Esophagus muscularis mucosa (tissue), 4 donors: ENCODE data around the gene HID1. TPM values are rescaled to one million over a fixed set of nuclear protein-coding genes. Genes with fewer than 3 reads are reported as not detected.

Experiments used
- DNase-seq: peaks from one replicate; pipeline ENCODE4 v3.0.0-alpha.2; 2017; ENCODE audit errors: extremely low spot score
- H3K27ac ChIP-seq, 4 donors: fragments of 200-600 bp; sonication (generic); replicated peaks in 1 of 4; 1 replicate in 3 of 4; 2 replicates in 1 of 4; pipeline ENCODE4 v1.5.1; 2016 to 2019; ENCODE audit warnings: mild to moderate bottlenecking in 1 of 4
- H3K27me3 ChIP-seq, 4 donors: fragments of 200-600 bp; sonication (generic); one replicate each; pipeline versions ENCODE4 v1.5.1 to v1.6.0; 2016 to 2019
- H3K36me3 ChIP-seq, 4 donors: fragments of 200-600 bp; sonication (generic); one replicate each; pipeline ENCODE4 v1.5.1; 2016 to 2019
- H3K4me1 ChIP-seq, 4 donors: fragments of 200-600 bp; sonication (generic); one replicate each; pipeline ENCODE4 v1.5.1; 2016 to 2019
- H3K4me3 ChIP-seq, 4 donors: fragments of 200-600 bp; sonication (generic); 1 replicate in 2 of 4; 2 replicates in 2 of 4; pipeline ENCODE4 v1.5.1; 2016 to 2019; ENCODE audit warnings: mild to moderate bottlenecking in 4 of 4, moderate library complexity in 1 of 4
- H3K9me3 ChIP-seq, 4 donors: fragments of 200-600 bp; sonication (generic); 1 replicate in 3 of 4; 2 replicates in 1 of 4; pipeline ENCODE4 v1.5.1; 2016 to 2019
- EP300 ChIP-seq: sonication (generic); formaldehyde crosslinking; IDR thresholded peaks from one replicate; pipeline ENCODE4 v1.6.1; 2017; ENCODE audit warnings: antibody characterized with exemption
- POLR2A ChIP-seq: fragments of 450-650 bp; IDR thresholded peaks from one replicate; pipeline ENCODE4 v1.6.1; 2017; ENCODE audit warnings: antibody characterized with exemption, moderate library complexity, mild to moderate bottlenecking, low read depth
- POLR2AphosphoS5 ChIP-seq, 2 donors: sonication (generic); formaldehyde crosslinking; IDR thresholded peaks; one replicate each; pipeline ENCODE4 v1.6.1; 2017; ENCODE audit warnings: antibody characterized with exemption in 2 of 2
- WGBS: methylation state at CpG from one replicate; pipeline ENCODE4 v1.1.5; 2018; 5-methylcytosine and 5-hydroxymethylcytosine counted together
- intact Hi-C: fragments of 100-400 bp; cut with DNase I; formaldehyde crosslinking; loops from one replicate; pipeline ENCODE4 v1.15.1; 2023
- total RNA-seq, 4 donors: library from RNA; depleted of rRNA; stranded (reverse); fragments of >200 nt; gene quantifications; one replicate each; pipeline versions ENCODE4 v1.1.0 to v1.2.1, GENCODE V29; 2016
- TF ChIP-seq, protein P1 (sequence below), 3 experiments: fragments of 200-600 bp in 2 of 3; fragments of 450-650 bp in 1 of 3; sonication (generic) in 2 of 3; IDR thresholded peaks; one replicate each; pipeline ENCODE4 v1.5.1; 2017 to 2019; ENCODE audit warnings: antibody characterized with exemption in 3 of 3, mild to moderate bottlenecking in 2 of 3, moderate library complexity in 1 of 3

Gene HID1
- total RNA-seq, 4 donors from 2014 or later = 4.5 to 17.1 (median 10.9) TPM

DNA sequence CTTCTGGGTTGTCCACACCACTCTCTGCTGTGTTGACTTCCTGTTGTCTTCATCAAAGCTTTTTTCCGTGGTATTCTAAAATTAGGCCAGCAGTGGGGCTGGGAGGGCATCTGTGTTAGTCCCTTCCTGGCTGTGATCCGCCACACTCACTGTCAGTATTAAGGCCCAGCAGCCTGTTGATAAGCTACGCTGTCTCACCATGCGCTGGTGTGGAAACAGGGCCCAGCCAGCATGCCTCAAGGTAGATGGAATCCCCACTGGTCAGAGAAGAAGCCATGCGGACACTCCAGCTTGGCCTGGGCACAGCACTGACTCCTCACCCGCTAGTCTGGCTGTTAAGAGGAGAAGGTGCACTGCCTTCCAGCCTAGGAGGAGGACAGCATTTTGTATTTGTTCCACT is 26.2 kb upstream of the HID1 start:
- no peak for DNase-seq
- Histone ChIP-seq H3K27ac (no peak overlapping the region), H3K27me3 (no peaks in the 10 kb centered on the region), H3K4me1 (peaks cover under 1 to 21% (median 1%) of the 10 kb centered on the region in 4 donors), H3K9me3 (no peaks in the 10 kb centered on the region), H3K36me3 (peaks cover 28 to 58% (median 46%) of the 10 kb centered on the region in 4 donors), H3K4me3 (no peak overlapping the region)
- TF ChIP-seq POLR2AphosphoS5 (IDR thresholded peaks at IDR 0.05) (no peak), EP300 (no peak), POLR2A (no peak)
- TF ChIP-seq, protein P1, sequence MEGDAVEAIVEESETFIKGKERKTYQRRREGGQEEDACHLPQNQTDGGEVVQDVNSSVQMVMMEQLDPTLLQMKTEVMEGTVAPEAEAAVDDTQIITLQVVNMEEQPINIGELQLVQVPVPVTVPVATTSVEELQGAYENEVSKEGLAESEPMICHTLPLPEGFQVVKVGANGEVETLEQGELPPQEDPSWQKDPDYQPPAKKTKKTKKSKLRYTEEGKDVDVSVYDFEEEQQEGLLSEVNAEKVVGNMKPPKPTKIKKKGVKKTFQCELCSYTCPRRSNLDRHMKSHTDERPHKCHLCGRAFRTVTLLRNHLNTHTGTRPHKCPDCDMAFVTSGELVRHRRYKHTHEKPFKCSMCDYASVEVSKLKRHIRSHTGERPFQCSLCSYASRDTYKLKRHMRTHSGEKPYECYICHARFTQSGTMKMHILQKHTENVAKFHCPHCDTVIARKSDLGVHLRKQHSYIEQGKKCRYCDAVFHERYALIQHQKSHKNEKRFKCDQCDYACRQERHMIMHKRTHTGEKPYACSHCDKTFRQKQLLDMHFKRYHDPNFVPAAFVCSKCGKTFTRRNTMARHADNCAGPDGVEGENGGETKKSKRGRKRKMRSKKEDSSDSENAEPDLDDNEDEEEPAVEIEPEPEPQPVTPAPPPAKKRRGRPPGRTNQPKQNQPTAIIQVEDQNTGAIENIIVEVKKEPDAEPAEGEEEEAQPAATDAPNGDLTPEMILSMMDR (IDR thresholded peaks at IDR 0.05) = no peak
- intact Hi-C loops = no loop called here
- 85% methylated on average over 3 of the region's 6 CpGs for WGBS

DNA sequence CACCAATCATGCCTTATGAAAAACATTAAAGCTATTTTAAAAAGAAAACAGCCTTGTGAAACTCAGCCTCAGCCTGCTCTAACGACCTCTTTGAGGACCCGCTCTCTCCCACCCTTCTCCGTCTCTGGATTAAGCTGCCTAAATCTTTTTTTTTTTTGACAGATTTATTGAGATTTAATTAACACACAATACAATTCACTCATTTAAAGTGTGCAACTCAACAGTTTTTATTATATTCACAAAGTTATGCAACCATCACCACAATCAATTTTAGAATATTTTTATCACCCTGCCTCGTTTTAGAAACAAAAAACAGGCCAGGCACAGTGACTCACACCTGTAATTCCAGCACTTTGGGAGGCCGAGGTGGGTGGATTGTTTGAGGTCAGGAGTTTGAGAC is 23.3 kb upstream of the HID1 start:
- Histone ChIP-seq H3K4me1 (peaks cover 12 to 33% (median 14%) of the 10 kb centered on the region in 4 donors), H3K27me3 (no peaks in the 10 kb centered on the region), H3K27ac (no peak overlapping the region), H3K4me3 (no peak overlapping the region), H3K9me3 (no peaks in the 10 kb centered on the region), H3K36me3 (peaks cover 6 to 31% (median 18%) of the 10 kb centered on the region in 4 donors)
- 89% methylated on average over 5 of the region's 5 CpGs for WGBS
- no peak for DNase-seq
- intact Hi-C loops = no loop called here
- TF ChIP-seq, protein P1 (IDR thresholded peaks at IDR 0.05) = no peak
- TF ChIP-seq POLR2AphosphoS5 (IDR thresholded peaks at IDR 0.05) (no peak), EP300 (no peak), POLR2A (no peak)

DNA sequence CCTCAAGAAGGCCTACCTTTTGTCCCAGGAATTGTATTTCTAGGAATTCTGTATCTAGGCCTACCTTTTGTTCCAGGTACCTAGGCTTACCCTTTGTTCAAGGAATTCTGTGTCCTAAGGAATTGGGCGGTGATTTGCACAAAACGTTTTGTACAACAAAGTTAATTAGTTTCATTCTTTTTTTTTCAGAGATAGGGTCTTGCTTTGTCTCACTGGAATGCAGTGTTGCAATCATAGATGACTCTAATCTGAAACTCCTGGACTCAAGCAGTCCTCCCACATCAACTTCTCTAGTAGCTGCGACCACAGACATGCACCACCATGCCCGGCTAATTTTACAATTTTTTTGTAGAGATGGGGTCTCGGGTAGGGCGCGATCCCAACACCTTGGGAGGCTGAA is 21.9 kb upstream of the HID1 start:
- H3K4me1 ChIP-seq = peaks cover 25 to 38% (median 27%) of the 10 kb centered on the region in 4 donors
- no peak overlapping the region for H3K27ac ChIP-seq
- no peak overlapping the region for H3K4me3 ChIP-seq
- no peaks in the 10 kb centered on the region for H3K9me3 ChIP-seq
- H3K27me3 ChIP-seq = no peaks in the 10 kb centered on the region
- TF ChIP-seq, protein P1 (IDR thresholded peaks at IDR 0.05) = no peak
- TF ChIP-seq POLR2A (no peak), POLR2AphosphoS5 (IDR thresholded peaks at IDR 0.05) (no peak), EP300 (no peak)
- peaks cover 2 to 17% (median 6%) of the 10 kb centered on the region in 4 donors for H3K36me3 ChIP-seq
- intact Hi-C loops = no loop called here
- DNase-seq = no peak
- WGBS = 89% methylated on average over 7 of the region's 7 CpGs

DNA sequence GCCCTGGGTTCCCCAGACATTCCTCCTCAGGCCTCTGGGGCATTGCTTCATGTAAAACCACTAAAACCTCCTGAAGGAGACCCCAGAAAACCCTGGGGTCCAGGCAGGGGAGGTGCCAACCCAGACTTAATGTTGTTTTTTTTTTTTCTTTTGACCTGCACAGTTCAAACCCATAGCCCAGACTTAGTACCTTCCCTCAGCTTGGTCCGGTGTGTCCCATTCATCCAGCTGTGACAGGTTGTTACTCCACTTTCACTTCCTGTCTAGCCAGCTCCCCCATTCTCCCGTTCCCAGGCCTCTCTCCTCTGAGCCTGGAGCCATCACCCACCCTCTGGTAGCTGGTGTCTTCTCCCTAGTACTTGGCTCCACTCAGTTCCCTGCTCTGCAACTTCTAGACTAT is 19.7 kb upstream of the HID1 start:
- intact Hi-C loops = no loop called here
- peaks cover 0 to 15% (median 3%) of the 10 kb centered on the region in 4 donors for H3K36me3 ChIP-seq
- no peaks in the 10 kb centered on the region for H3K9me3 ChIP-seq
- no peak for DNase-seq
- H3K27ac ChIP-seq = peak overlapping the region in 1 of 4 donors; percentile 49
- no peaks in the 10 kb centered on the region for H3K27me3 ChIP-seq
- no peak overlapping the region for H3K4me3 ChIP-seq
- peaks cover 35 to 44% (median 38%) of the 10 kb centered on the region in 4 donors for H3K4me1 ChIP-seq
- 80% methylated on average over 2 of the region's 2 CpGs for WGBS
- TF ChIP-seq POLR2AphosphoS5 (IDR thresholded peaks at IDR 0.05) (no peak), EP300 (no peak), POLR2A (no peak)
- TF ChIP-seq, protein P1 (IDR thresholded peaks at IDR 0.05) = no peak

DNA sequence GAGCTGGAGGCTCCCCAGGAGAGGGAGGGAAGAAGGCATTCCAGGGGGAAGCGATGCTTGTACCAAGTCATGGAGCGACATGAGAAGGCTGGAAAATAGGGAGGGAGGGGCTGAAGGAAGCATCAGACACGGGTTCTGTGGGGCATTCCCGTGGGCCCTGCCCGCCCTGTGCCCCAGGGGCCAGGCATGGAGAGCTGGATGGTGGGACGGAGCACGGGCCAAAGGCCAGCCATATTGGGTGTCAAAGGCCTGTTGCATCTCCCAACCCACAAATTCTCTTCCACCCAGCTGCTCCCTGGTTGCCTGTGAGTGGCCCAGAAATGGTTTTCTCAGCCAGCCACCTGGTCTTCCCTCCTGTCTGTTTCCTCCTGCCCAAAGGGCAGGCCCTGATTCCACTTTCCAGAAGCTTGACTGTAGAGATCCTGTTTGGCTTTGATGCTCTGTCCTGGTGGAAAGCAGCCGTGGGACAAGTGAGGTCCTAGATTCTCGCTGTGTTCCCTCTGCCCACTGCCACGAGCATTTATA is 18.1 kb upstream of the HID1 start:
- H3K4me3 ChIP-seq = no peak overlapping the region
- H3K27me3 ChIP-seq = no peaks in the 10 kb centered on the region
- peak overlapping the region in 2 of 4 donors; percentile 1 to 33 for H3K27ac ChIP-seq
- no peak for TF ChIP-seq POLR2A
- no peak for TF ChIP-seq POLR2AphosphoS5 (IDR thresholded peaks at IDR 0.05)
- no peak for TF ChIP-seq EP300
- TF ChIP-seq, protein P1 (IDR thresholded peaks at IDR 0.05) = no peak
- H3K4me1 ChIP-seq = peaks cover 40 to 51% (median 44%) of the 10 kb centered on the region in 4 donors
- 91% methylated on average over 10 of the region's 10 CpGs for WGBS
- no peak for DNase-seq
- H3K9me3 ChIP-seq = no peaks in the 10 kb centered on the region
- peaks cover 0 to 15% (median 3%) of the 10 kb centered on the region in 4 donors for H3K36me3 ChIP-seq
- intact Hi-C loops = no loop called here
